Bone marrow (tissue), 2 donors: ENCODE data around the gene DMBX1.
A peak's percentile ranks its signal among the peaks of the same experiment; 100 is the strongest.

Experiments
- DNase-seq, 2 donors: peaks; one replicate each; lab custom pipeline; 2025; lab: John Stamatoyannopoulos, UW

The DMBX1 gene

GRCh38 chr1:46459315-46459714, 30.3 kb upstream of the DMBX1 start:
- DNase-seq: no peak

DNA sequence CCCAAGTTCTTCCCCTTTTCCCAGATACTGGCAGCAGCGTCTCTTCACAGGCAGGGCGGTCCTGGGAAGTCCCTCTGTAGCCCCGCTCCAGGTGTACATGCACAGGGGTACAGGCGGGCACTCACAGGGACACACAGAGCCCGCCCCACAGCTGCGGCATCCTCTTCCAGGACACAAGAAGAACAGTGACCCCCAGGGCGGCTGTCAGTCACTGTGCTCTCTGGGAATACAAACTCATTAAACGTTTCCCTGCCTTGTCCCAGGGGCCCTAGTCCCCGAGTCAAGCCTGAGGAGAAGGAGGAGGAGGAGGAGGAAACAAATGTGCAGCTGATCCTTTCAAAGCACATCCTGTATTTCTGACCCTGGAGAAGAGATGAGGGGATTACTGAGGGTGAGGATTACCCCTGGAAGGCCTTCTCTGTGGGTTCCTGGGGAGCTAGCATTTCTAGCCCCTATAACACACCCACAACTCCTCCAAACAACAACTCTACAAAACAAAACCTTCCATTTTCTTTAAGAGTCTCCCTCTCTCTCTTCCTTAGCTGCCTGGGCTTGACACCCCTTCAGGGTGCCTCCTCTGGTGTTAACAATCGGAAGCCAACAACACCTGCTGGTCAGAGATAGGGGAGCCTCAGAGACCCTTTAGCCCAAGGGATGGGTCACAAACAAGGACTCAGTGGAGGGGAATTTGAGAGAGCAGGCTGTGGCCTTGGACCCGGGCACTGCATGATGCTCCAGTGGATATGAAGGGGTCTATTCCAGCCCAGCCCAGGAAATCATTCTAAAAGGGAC, 28.4 kb upstream of the DMBX1 start:
- no peak for DNase-seq

DNA sequence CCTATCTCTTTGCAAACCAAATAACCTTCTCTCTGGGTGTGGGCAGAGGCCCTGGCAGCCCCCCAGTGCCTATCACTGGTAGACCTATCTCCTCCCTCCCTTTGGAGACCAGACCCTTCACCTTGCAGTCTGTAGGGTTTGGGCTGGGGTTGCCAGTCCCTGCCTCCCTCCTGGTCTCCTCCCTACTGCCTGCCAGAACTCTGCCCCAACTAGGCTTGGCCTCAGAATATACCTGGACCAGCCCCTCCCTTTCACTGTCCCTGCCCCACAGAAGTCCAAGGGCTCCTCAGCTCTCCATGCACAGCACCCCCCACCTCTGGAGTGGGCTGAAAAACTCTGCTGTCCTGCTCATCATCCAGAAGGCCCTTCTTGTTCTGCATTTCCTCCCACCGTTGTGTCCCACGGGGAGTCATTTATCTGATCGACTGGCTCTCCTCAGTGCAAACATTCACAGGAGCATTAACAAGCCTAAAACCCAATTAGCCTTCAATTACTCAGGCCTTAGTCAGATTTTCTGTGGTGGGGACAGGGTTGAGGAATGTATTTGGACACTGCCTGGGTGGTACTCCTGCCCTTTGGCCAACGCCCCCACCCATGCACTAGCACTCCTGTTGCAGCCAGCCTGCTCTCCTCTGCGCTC, 27.7 kb upstream of the DMBX1 start:
- DNase-seq: no peak

DNA sequence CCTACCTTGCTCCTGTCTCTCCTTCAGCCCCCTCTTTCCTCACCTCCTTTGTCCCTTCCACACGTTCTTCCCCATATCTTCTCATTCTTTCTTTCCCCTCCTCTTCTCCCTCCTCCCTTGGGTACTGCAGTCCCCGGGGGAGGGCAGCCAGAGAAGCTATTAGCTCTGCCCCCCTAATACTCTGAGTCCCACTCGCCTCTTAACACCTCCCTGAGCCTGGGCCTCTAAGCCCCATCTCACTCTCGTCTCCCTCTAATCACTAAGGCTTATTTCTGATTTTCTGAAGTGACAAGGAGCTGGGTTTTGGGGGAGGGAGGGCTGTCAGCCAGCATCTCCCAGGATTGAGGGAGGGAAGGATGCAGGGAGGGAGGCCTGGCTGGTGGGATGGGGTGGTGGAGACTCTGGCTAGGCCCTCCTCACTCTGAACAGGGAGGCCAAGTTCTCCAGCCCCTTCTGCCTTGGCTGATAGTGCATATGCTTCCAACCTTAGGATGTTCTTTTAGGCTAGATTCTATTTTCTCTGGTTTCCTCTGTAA, 25.6 kb upstream of the DMBX1 start:
- DNase-seq: no peak

DNA sequence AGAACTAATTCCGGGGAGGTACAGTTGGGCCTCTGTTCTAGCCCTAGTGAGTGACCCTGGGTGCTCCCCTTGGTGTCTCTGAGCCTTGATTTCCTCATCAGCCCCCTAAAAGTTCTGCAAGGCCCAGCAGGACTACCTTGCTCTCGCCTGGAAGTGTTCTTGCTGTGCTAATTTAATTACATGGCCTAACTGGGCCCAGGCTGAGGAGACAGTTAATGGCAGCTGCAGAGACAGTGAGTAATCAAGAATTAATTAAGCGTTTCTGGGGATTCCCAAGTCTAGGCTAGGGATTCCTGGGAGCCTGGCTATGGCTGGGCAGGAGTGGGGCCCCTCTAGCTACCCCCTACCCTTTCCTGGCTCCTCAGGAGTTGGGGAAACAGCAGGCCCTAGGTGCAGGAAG, 24.7 kb upstream of the DMBX1 start:
- no peak for DNase-seq

DNA sequence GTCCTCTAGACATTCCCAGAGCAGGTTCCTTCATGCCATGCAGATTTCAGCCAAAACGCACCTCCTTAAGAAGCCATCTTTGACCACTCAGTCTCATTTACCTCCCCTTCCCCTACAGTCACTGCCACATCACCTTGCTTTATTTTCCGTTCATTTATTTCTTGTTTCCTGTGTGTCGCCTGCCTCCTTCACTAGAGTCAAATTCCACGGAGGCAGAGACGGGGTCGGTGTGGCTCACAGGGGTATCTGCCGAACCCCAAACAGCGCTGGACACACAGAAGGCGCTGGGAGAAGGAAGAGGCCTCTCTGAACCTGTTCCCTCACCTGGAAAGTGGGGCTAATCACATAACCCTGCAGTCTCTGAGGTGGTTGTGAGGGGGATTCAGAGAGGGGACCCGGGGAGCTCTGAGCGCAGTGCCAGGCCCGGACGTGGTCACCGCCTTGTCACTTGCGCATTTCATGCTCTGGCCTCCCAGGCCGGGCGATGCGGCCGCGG, 23.6 kb upstream of the DMBX1 start:
- DNase-seq: no peak

- no peak for DNase-seq
These were observed 23.0 kb upstream of the DMBX1 start for GRCh38 chr1:46466477-46467182.

- no peak for DNase-seq
These were observed 22.5 kb upstream of the DMBX1 start for GRCh38 chr1:46467183-46467504.

DNA sequence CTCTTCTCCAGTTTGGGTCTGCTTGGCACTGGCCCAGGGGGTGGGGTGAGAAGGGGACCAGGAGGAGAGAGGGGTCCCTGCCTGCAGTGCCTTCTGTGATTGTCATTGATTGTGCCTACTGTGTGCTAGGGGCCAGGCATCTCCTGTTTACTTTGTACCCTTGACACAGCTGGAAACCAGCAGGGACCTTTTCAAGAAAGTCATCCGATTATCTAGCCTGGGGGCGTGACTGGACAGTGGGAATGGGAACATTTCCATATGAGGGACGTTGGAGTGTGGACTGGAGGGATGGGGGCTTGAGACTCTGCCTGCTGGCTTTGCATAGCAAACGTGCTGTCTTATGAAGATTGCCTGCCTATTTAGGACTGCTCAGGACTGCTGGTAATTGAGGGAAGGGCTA, 19.8 kb upstream of the DMBX1 start:
- DNase-seq: no peak

- no peak for DNase-seq
These were observed 17.7 kb upstream of the DMBX1 start for GRCh38 chr1:46471848-46472492.

DNA sequence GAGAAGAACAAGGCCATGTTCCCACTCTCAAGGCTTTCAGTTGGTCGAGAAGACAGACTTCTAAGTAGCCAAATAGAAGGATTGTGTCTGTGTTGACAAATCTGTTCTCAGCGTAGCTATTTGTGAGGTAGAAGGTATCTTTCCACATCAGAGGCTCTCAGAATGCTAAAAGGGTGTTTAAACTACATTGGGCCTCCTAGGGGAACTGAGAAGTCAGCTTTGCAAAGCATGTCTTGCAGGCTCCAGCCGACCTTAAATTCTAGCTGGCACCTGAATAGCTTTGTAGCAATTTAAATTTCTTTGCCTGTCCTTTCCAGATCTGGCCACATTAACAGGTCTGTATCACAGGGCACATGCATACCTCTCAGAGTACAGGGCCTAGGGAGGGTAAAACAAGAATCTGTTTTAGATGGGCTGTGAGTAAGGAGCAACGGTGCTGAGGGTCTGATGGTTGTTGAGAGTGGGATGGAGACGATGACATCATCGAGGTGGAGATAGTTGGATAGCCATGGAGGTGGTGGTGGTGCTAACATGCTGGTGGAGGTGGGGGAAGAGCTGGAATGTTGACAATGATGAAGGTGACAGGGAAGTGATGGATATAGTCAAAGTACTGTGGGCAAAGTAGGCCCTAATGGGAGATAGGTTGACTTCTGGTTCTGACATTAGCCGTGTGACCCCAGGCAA, 17.0 kb upstream of the DMBX1 start:
- no peak for DNase-seq

GRCh38 chr1:46473991-46474390, 15.6 kb upstream of the DMBX1 start:
- no peak for DNase-seq

- DNase-seq: no peak
These were observed 15.1 kb upstream of the DMBX1 start for GRCh38 chr1:46474570-46474969.

- no peak for DNase-seq
These were observed 13.0 kb upstream of the DMBX1 start for GRCh38 chr1:46476673-46477072.

DNA sequence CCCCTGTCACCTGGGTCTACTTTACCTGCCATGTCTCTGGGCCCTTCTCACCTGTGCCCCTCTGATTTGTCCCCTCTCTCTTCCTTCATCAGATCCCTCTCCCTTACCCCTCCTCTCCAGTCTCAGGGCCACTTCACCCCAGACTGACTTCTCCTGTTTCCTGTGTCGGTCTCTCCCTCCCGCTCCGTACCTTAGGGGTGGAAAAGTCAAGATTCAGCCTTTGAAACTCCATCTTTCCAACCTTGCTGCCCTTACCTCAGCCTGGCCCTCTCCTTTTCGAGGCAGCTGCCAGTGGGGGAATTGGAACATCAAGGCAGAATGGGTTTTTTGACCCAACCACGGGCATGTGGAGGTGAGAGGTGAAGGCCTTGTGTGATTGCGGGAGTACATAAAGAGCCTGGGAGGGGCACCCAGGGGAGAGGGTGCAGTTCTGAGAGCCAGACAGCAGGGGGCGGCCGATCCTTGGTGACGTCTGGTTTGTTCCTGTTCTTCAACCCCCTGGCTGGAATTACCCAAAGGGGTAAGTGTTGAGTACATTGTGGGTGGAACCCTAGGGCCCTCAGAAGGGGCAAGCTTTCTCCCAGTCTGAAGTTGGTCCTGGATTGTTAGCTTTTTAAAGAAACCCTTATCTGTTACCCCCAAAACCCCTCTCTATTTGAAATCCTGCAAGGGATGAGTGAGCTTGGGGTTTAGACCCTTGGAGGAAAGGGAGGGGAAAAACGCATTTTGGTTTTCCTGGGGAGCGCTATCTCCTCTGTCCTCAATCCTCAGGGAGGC, 12.3 kb upstream of the DMBX1 start:
- peak; percentile 51 to 79 for DNase-seq

GRCh38 chr1:46478721-46479485, 10.7 kb upstream of the DMBX1 start:
- no peak for DNase-seq

- DNase-seq: no peak
These were observed 9.8 kb upstream of the DMBX1 start for GRCh38 chr1:46479744-46480350.

DNA sequence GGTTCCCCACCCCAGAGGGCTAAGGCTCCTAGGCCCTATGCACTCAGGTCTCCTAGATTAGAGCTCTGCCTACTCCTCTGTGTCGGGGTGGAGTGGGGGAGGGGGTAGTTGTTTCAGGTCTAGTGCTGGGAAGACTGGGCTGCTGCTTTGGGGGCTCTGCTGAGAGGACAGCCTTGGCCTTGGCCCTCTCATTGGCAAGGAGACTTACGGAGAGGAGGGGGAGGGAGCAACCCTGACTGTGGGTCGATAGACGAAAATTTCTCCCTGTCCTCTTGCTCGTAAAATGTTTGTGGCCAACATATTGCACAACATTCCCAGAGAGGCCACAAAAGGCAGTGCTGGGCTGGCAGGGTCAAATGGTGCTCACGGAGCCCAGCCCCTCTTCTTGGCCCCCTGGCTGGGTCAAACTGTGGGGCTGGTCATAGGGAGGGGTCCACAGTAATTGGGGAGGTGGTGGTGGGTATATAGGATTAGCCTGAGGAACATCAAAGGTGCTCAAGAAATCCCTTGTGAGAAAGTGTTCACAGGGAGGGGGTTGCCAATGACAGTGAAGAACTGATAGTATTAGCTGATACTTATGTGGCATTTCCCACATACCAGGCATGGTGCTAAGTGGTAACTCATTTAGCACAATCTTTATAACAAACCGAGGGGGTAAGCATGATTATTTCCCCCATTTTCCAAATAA, 8.5 kb upstream of the DMBX1 start:
- DNase-seq: no peak

- no peak for DNase-seq
These were observed 7.7 kb upstream of the DMBX1 start for GRCh38 chr1:46481961-46482360.
